H1 (cell line): ENCODE data around the gene ACOX1. TPM values are rescaled to one million over a fixed set of nuclear protein-coding genes. Genes with fewer than 3 reads are reported as not detected.

ENCODE experiments used
- BACH1 ChIP-seq: IDR thresholded peaks from 2 replicates; pipeline ENCODE4 v1.6.1; 2012; ENCODE audit warnings: low read length, improper control_type of control experiment
- SRF ChIP-seq: IDR thresholded peaks from 2 replicates; pipeline ENCODE4 v1.6.1; 2011; ENCODE audit warnings: mild to moderate bottlenecking, low read depth, low read length, moderate library complexity
- polyA plus RNA-seq, 7 experiments: library from polyadenylated mRNA; depleted of rRNA in 3 of 7; stranded (reverse) in 5 of 7; unstranded in 2 of 7; fragments of >200 nt in 5 of 7; fragments of 200-250 nt in 2 of 7; gene quantifications; 1 replicate in 5 of 7; 2 replicates in 1 of 7; 4 replicates in 1 of 7; pipeline versions ENCODE4 v1.2.1 to v1.2.3, GENCODE V29; 2011 to 2013; ENCODE audit warnings: missing spikeins in 2 of 7, mixed read lengths in 2 of 7
- total RNA-seq: library from RNA; stranded (reverse); fragmentation: NEBNext Ultra II Directional; extraction: Animal tissue kit (Norgen Biotek cat#: 25700); gene quantifications from 2 replicates; pipeline ENCODE4 v1.2.1, GENCODE V29; 2021

Gene ACOX1
- total and polyA plus RNA-seq, 2 of the 8 experiments (the other 6 are each of a cell fraction or from before 2014, with no cell fraction given) = 10.5 to 30.4 TPM

DNA sequence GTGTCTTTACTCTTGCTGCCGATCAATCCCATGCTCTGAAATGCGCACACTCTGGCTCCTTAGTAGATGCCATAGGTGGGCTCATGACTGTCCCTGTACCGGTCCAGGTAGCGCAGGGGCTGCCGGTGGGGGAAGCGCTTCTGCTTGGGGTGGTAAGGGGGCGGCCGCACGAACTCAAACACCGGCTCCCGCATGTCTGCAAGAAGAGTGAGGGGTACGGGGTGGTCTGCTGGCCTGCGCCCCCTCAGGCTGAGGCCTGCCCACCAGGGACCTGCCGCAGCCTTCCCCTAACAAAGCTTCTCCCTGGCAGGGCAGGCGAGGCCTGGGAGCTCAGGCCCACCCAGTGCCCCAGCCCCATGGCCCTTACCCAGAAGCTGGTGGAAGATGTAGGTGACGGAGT is 80.2 kb downstream of the ACOX1 start (continued):
- TF ChIP-seq SRF (no peak), BACH1 (no peak)
